Lower lobe of right lung (tissue), 2 donors: ENCODE measurements around the gene STING1. TPM values are rescaled to one million over a fixed set of nuclear protein-coding genes. Genes with fewer than 3 reads are reported as not detected.

Experiments
- ATAC-seq, 2 donors: fragments of 200-7000 bp; cut with Tn5 transposase; one replicate each; pipeline ENCODE4 v1.9.1; 2020 to 2022; ENCODE audit warnings: mild to moderate bottlenecking in 2 of 2, moderate library complexity in 2 of 2
- DNase-seq: peaks from one replicate; pipeline ENCODE4 v3.0.0-alpha.2; 2020
- H3K27ac ChIP-seq: fragments of 200-600 bp; one replicate; pipeline ENCODE4 v1.8.0; 2022
- H3K27me3 ChIP-seq: fragments of 200-600 bp; one replicate; pipeline ENCODE4 v1.8.0; 2022; ENCODE audit warnings: low read depth
- H3K36me3 ChIP-seq: fragments of 200-600 bp; one replicate; pipeline ENCODE4 v1.8.0; 2022; ENCODE audit warnings: mild to moderate bottlenecking
- H3K4me1 ChIP-seq: fragments of 200-600 bp; one replicate; pipeline ENCODE4 v1.8.0; 2022
- H3K4me3 ChIP-seq: fragments of 200-600 bp; one replicate; pipeline ENCODE4 v1.8.0; 2022; ENCODE audit warnings: mild to moderate bottlenecking
- H3K9me3 ChIP-seq: fragments of 200-600 bp; one replicate; pipeline ENCODE4 v1.8.0; 2022
- intact Hi-C: fragments of 100-400 bp; cut with DNase I; formaldehyde crosslinking; loops from one replicate; pipeline ENCODE4 v1.11.0; 2022
- total RNA-seq: library from RNA; stranded (reverse); fragmentation: NEBNext Ultra II Directional; extraction: Animal tissue kit (Norgen Biotek cat#: 25700); gene quantifications from one replicate; pipeline ENCODE4 v1.2.1, GENCODE V29; 2021
- TF ChIP-seq, protein P1 (sequence below): fragments of 200-600 bp; IDR thresholded peaks from one replicate; pipeline ENCODE4 v1.8.0; 2022; ENCODE audit warnings: antibody characterized with exemption, mild to moderate bottlenecking
- donor health status: DM: no; HTN: yes; CAD: no; lungs with severe emphysema.

STING1 gene
- total RNA-seq, 1 donor from 2014 or later, result 120 TPM

- TF ChIP-seq, protein P1, sequence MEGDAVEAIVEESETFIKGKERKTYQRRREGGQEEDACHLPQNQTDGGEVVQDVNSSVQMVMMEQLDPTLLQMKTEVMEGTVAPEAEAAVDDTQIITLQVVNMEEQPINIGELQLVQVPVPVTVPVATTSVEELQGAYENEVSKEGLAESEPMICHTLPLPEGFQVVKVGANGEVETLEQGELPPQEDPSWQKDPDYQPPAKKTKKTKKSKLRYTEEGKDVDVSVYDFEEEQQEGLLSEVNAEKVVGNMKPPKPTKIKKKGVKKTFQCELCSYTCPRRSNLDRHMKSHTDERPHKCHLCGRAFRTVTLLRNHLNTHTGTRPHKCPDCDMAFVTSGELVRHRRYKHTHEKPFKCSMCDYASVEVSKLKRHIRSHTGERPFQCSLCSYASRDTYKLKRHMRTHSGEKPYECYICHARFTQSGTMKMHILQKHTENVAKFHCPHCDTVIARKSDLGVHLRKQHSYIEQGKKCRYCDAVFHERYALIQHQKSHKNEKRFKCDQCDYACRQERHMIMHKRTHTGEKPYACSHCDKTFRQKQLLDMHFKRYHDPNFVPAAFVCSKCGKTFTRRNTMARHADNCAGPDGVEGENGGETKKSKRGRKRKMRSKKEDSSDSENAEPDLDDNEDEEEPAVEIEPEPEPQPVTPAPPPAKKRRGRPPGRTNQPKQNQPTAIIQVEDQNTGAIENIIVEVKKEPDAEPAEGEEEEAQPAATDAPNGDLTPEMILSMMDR, result no peak
- Histone ChIP-seq H3K27me3 (no peaks in the 10 kb centered on the region), H3K4me1 (peaks cover 34% of the 10 kb centered on the region), H3K27ac (peak overlapping the region; percentile 84), H3K36me3 (peaks cover 10% of the 10 kb centered on the region), H3K9me3 (no peaks in the 10 kb centered on the region), H3K4me3 (peak overlapping the region; percentile 59)
- no peak for DNase-seq
- ATAC-seq, result no peak
- intact Hi-C loops, result no loop called here
Measured at GRCh38 chr5:139460455-139460854, 22.1 kb downstream of the STING1 start.

DNA sequence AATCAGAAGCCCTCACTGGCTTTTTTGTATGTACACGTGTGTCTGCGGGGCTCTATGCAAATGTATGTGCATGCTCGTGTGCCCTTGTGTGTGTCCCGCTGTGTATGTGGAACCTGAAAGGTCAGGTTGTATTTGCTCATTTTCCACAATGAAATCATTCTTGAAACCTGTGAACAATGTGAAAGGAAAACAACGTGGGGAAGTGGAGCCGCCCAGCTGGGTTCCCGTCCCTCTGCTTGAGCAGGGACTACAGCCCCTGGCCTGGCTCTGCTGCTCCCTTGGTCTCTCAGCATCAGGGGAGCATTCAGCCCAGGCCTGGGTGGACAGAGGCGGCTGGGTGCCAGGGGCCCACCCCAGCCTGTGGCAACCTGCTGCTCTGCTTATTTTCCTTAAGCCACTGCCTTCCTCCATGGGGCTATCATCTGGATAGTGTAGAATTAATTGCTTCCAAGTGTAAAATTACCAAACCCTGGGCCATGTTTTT is 23.1 kb downstream of the STING1 start:
- Histone ChIP-seq H3K27ac (peak overlapping the region; percentile 78), H3K4me3 (peak overlapping the region; percentile 23), H3K36me3 (peaks cover 15% of the 10 kb centered on the region), H3K9me3 (no peaks in the 10 kb centered on the region), H3K27me3 (no peaks in the 10 kb centered on the region), H3K4me1 (peaks cover 34% of the 10 kb centered on the region)
- DNase-seq (no peak), ATAC-seq (peak; percentile 27 to 41)
- TF ChIP-seq, protein P1, result no peak
- intact Hi-C loops, result no loop called here

- no peaks in the 10 kb centered on the region for H3K9me3 ChIP-seq
- peak; percentile 66 for ATAC-seq
- H3K4me3 ChIP-seq, result peak overlapping the region; percentile 23
- TF ChIP-seq, protein P1, result no peak
- H3K36me3 ChIP-seq, result peaks cover 15% of the 10 kb centered on the region
- H3K27ac ChIP-seq, result peak overlapping the region; percentile 78
- no peak for DNase-seq
- intact Hi-C loops, result no loop called here
- no peaks in the 10 kb centered on the region for H3K27me3 ChIP-seq
- peaks cover 34% of the 10 kb centered on the region for H3K4me1 ChIP-seq
Measured at GRCh38 chr5:139458580-139459407, 23.8 kb downstream of the STING1 start.

- Histone ChIP-seq H3K4me3 (no peak overlapping the region), H3K36me3 (peaks cover 15% of the 10 kb centered on the region), H3K9me3 (no peaks in the 10 kb centered on the region), H3K4me1 (peaks cover 34% of the 10 kb centered on the region), H3K27ac (no peak overlapping the region), H3K27me3 (no peaks in the 10 kb centered on the region)
- intact Hi-C loops, result no loop called here
- DNase-seq (no peak), ATAC-seq (no peak)
- TF ChIP-seq, protein P1, result no peak
Measured at GRCh38 chr5:139457653-139458306, 24.8 kb downstream of the STING1 start.

DNA sequence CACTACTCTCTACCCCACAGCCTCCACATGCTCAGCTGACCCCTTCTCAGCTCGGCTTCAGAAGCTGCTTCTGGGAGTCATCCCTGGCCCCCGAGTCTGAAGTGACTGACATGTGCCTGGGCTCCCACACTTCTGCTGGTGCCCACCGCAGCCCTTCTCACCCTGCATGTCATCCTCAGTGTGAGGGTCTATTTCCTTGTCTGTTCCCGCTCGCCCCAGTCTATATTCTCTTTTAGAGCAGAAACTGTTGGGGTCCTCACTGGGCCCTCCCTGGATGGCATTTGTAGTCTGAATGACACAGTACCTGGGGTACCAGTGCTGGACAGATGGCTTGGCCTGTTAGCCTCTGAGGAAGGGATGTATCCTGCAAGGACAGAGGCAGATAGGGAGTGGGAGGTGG is 25.3 kb downstream of the STING1 start:
- Histone ChIP-seq H3K27me3 (no peaks in the 10 kb centered on the region), H3K4me1 (peaks cover 34% of the 10 kb centered on the region), H3K27ac (no peak overlapping the region), H3K9me3 (no peaks in the 10 kb centered on the region), H3K36me3 (peaks cover 15% of the 10 kb centered on the region), H3K4me3 (no peak overlapping the region)
- intact Hi-C loops, result no loop called here
- no peak for DNase-seq
- ATAC-seq, result no peak
- TF ChIP-seq, protein P1, result no peak
